ENCODE measurements around the gene PDE2A.

DNA sequence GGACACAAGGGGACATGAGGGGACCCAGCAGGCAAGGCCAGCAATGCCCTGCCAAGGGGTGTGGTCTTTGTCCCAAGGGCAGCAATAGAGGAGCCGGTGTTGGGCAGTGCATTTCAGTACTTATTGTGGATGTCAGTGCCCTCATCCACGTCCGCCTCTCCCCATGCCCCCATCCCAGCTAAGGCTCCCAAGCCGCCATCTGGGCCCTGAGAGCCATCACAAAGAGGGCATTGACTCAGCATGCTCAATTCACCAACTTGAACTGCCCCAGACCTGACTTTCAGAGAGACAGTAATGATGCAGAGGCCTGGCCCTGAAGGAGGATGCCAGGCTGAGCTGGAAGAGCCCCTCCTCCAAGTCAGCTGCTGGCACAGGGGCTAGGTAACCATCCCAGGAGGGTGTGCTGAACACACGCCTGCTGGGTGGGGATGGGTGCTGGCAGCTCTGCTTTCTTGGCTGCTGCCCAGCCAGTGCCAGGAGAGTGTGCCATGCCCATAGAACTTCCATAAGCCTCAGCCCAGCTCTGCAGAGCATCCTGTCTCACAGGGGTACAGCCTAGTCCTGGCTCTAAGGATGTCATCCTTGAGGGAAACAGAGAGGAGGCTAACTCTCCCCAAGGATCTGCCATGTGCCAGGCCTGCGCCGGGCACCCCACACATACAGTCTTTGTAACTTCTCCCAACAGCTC lies 46.5 kb downstream of the PDE2A start:
- TF ChIP-seq, protein P1, sequence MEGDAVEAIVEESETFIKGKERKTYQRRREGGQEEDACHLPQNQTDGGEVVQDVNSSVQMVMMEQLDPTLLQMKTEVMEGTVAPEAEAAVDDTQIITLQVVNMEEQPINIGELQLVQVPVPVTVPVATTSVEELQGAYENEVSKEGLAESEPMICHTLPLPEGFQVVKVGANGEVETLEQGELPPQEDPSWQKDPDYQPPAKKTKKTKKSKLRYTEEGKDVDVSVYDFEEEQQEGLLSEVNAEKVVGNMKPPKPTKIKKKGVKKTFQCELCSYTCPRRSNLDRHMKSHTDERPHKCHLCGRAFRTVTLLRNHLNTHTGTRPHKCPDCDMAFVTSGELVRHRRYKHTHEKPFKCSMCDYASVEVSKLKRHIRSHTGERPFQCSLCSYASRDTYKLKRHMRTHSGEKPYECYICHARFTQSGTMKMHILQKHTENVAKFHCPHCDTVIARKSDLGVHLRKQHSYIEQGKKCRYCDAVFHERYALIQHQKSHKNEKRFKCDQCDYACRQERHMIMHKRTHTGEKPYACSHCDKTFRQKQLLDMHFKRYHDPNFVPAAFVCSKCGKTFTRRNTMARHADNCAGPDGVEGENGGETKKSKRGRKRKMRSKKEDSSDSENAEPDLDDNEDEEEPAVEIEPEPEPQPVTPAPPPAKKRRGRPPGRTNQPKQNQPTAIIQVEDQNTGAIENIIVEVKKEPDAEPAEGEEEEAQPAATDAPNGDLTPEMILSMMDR (IDR thresholded peaks at IDR 0.05) = no peak
- TF ChIP-seq POLR2A (IDR thresholded peaks at IDR 0.05) = no peak
